Activated naive CD4-positive, alpha-beta T cell (primary cell): Measurements from ENCODE around the gene ELL.

Experiments
- DNase-seq, 4 experiments: peaks; one replicate each; lab custom pipeline; 2025; lab: John Stamatoyannopoulos, UW

The ELL gene

GRCh38 chr19:18504886-18505610 lies 16.8 kb downstream of the ELL start:
- DNase-seq = no peak

- no peak for DNase-seq
Measured at GRCh38 chr19:18503971-18504885, 17.6 kb downstream of the ELL start.

- DNase-seq = no peak
Measured at GRCh38 chr19:18503337-18503970, 18.4 kb downstream of the ELL start.

GRCh38 chr19:18502638-18503294 lies 19.1 kb downstream of the ELL start:
- no peak for DNase-seq

- no peak for DNase-seq
Measured at GRCh38 chr19:18502246-18502637, 19.6 kb downstream of the ELL start.

GRCh38 chr19:18501832-18502231 lies 20.0 kb downstream of the ELL start:
- DNase-seq = no peak

- DNase-seq = no peak
Measured at GRCh38 chr19:18501351-18501750, 20.5 kb downstream of the ELL start.

GRCh38 chr19:18500799-18501198 lies 21.1 kb downstream of the ELL start:
- no peak for DNase-seq

GRCh38 chr19:18500376-18500775 lies 21.5 kb downstream of the ELL start:
- DNase-seq = no peak

- no peak for DNase-seq
Measured at GRCh38 chr19:18499055-18499775, 22.7 kb downstream of the ELL start.

- DNase-seq = no peak
Measured at GRCh38 chr19:18496980-18497256, 25.0 kb downstream of the ELL start.

- DNase-seq = no peak
Measured at GRCh38 chr19:18496167-18496979, 25.5 kb downstream of the ELL start.

GRCh38 chr19:18495204-18495911 lies 26.5 kb downstream of the ELL start:
- no peak for DNase-seq

GRCh38 chr19:18494267-18494607 lies 27.6 kb downstream of the ELL start:
- no peak for DNase-seq

- no peak for DNase-seq
Measured at GRCh38 chr19:18493440-18494266, 28.2 kb downstream of the ELL start.

- no peak for DNase-seq
Measured at GRCh38 chr19:18491995-18492953, 29.6 kb downstream of the ELL start.

- DNase-seq = no peak
Measured at GRCh38 chr19:18490728-18491127, 31.1 kb downstream of the ELL start.

GRCh38 chr19:18489627-18490184 lies 32.2 kb downstream of the ELL start:
- no peak for DNase-seq
